ENCODE data around the gene NDUFB10. TPM values are rescaled to one million over a fixed set of nuclear protein-coding genes. Genes with fewer than 3 reads are reported as not detected.
A peak's percentile ranks its signal among the peaks of the same experiment; 100 is the strongest.

Gene NDUFB10
- total RNA-seq, 1 donor from 2014 or later = 76.6 TPM

GRCh38 chr16:1982013-1982433, 22.7 kb downstream of the NDUFB10 start:
- no peak for FAIRE-seq
- DNase-seq (ENCODE audit: low spot score in 2 of 2) = peak in 1 of 2 donors; percentile 67

- no peak for FAIRE-seq
- no peak for DNase-seq (ENCODE audit: low spot score in 2 of 2)
Measured at GRCh38 chr16:1982991-1983543, 23.7 kb downstream of the NDUFB10 start.

- no peak for FAIRE-seq
- DNase-seq (ENCODE audit: low spot score in 2 of 2) = peak; percentile 100
Measured at GRCh38 chr16:1983544-1984346, 24.4 kb downstream of the NDUFB10 start, which contains the start of gene GFER. Gene GFER (plus strand): TSS chr16:1984193. CDS start chr16:1984219, 26 bp downstream.

- DNase-seq (ENCODE audit: low spot score in 2 of 2) (no peak), FAIRE-seq (no peak)
Measured at GRCh38 chr16:1984347-1985225, 25.2 kb downstream of the NDUFB10 start.

- DNase-seq (ENCODE audit: low spot score in 2 of 2) = no peak
- no peak for FAIRE-seq
Measured at GRCh38 chr16:1985466-1986150, 26.3 kb downstream of the NDUFB10 start.

GRCh38 chr16:1987198-1987597, 27.9 kb downstream of the NDUFB10 start:
- DNase-seq (ENCODE audit: low spot score in 2 of 2) (no peak), FAIRE-seq (no peak)

- DNase-seq (ENCODE audit: low spot score in 2 of 2) (no peak), FAIRE-seq (no peak)
Measured at GRCh38 chr16:1989209-1990100, 30.1 kb downstream of the NDUFB10 start, which contains the start of gene SYNGR3. Gene SYNGR3 (plus strand): TSS chr16:1989970. CDS start chr16:1990103, 133 bp downstream.

- DNase-seq (ENCODE audit: low spot score in 2 of 2) (no peak), FAIRE-seq (no peak)
Measured at GRCh38 chr16:1990101-1990350, 30.7 kb downstream of the NDUFB10 start.

- FAIRE-seq = no peak
Measured at GRCh38 chr16:1990351-1991134, 31.2 kb downstream of the NDUFB10 start.

GRCh38 chr16:1991135-1991551, 31.8 kb downstream of the NDUFB10 start:
- DNase-seq (ENCODE audit: low spot score in 2 of 2) (no peak), FAIRE-seq (no peak)

More at GRCh38 chr16:1990351-1991134, 31.2 kb downstream of the NDUFB10 start:
- DNase-seq (ENCODE audit: low spot score in 2 of 2) = no peak

- FAIRE-seq = no peak
- no peak for DNase-seq (ENCODE audit: low spot score in 2 of 2)
Measured at GRCh38 chr16:1991588-1991947, 32.2 kb downstream of the NDUFB10 start.

GRCh38 chr16:1991948-1992703, 32.8 kb downstream of the NDUFB10 start:
- FAIRE-seq (no peak), DNase-seq (ENCODE audit: low spot score in 2 of 2) (peak; percentile 91 to 97)

- no peak for FAIRE-seq
Measured at GRCh38 chr16:1992704-1993317, 33.5 kb downstream of the NDUFB10 start.

GRCh38 chr16:1993731-1994131, 34.4 kb downstream of the NDUFB10 start:
- FAIRE-seq (no peak), DNase-seq (ENCODE audit: low spot score in 2 of 2) (no peak)

More at GRCh38 chr16:1992704-1993317, 33.5 kb downstream of the NDUFB10 start:
- DNase-seq (ENCODE audit: low spot score in 2 of 2) = no peak

- FAIRE-seq (no peak), DNase-seq (ENCODE audit: low spot score in 2 of 2) (no peak)
Measured at GRCh38 chr16:1997494-1998359, 38.4 kb downstream of the NDUFB10 start.

- no peak for DNase-seq (ENCODE audit: low spot score in 2 of 2)
- no peak for FAIRE-seq
Measured at GRCh38 chr16:1998360-1998835, 39.1 kb downstream of the NDUFB10 start.

Measured in frontal cortex (tissue), 4 donors.